Measurements from ENCODE around the gene CDH23.

GRCh38 chr10:71840177-71840957, 443.6 kb downstream of the CDH23 start:
- TF ChIP-seq CTCF (IDR thresholded peaks at IDR 0.05; ENCODE audit: low read length) = no peak
- TF ChIP-seq EZH2 (optimal IDR thresholded peaks at IDR 0.05; ENCODE audit: low read depth, low read length) = no peak

All from MM.1S (cell line).